C4-2B (cell line): ENCODE results near the gene NDUFA3.

ENCODE experiments used
- ZFX ChIP-seq: fragments of 450-650 bp; IDR thresholded peaks from 2 replicates; pipeline ENCODE4 v1.6.1; 2017
- TF ChIP-seq, protein P1 (sequence below): fragments of 450-650 bp; conservative IDR thresholded peaks from 2 replicates; pipeline ENCODE4 v1.5.1; 2017; ENCODE audit warnings: mild to moderate bottlenecking

DNA sequence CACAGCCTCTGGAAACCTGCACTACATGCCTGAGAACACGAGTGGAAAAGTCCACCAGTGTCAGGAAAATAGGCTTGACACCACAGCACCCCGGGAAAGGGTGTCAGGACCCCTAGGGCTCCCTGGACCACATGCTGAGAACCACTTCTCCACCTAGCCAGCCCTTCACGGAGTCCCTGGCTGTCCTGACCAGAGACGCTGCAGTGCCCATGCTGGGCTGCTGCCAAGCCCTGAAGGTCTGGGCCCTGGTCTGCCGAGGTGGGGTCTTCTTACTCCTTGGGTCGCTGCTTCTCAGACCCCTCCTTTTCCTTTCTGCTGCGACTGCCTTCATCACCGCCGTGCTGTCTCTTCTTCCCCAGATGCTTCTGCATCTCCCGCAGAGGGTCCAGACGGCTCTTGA is 53.8 kb downstream of the NDUFA3 start:
- TF ChIP-seq, protein P1, sequence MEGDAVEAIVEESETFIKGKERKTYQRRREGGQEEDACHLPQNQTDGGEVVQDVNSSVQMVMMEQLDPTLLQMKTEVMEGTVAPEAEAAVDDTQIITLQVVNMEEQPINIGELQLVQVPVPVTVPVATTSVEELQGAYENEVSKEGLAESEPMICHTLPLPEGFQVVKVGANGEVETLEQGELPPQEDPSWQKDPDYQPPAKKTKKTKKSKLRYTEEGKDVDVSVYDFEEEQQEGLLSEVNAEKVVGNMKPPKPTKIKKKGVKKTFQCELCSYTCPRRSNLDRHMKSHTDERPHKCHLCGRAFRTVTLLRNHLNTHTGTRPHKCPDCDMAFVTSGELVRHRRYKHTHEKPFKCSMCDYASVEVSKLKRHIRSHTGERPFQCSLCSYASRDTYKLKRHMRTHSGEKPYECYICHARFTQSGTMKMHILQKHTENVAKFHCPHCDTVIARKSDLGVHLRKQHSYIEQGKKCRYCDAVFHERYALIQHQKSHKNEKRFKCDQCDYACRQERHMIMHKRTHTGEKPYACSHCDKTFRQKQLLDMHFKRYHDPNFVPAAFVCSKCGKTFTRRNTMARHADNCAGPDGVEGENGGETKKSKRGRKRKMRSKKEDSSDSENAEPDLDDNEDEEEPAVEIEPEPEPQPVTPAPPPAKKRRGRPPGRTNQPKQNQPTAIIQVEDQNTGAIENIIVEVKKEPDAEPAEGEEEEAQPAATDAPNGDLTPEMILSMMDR = no peak
- no peak for TF ChIP-seq ZFX
